Stimulated activated CD4-positive, alpha-beta T cell treated with anti-CD3 and anti-CD28 coated beads, Interleukin-12 subunit alpha, Interleukin-12 subunit beta, amount 100 ng/mL, for 48 hours (primary cell): ENCODE measurements around the gene SERPIND1.
"Not testable (repeated sequence)": the region's sequence is repeated elsewhere in the genome, so short reads cannot be mapped to it uniquely, and the experiment has no call there.

Experiments used
- DNase-seq, 3 donors: peaks; one replicate each; pipeline ENCODE4 v3.0.0-alpha.2; 2020; ENCODE audit warnings: low read depth in 2 of 3, low spot score in 1 of 3

Gene SERPIND1

DNA sequence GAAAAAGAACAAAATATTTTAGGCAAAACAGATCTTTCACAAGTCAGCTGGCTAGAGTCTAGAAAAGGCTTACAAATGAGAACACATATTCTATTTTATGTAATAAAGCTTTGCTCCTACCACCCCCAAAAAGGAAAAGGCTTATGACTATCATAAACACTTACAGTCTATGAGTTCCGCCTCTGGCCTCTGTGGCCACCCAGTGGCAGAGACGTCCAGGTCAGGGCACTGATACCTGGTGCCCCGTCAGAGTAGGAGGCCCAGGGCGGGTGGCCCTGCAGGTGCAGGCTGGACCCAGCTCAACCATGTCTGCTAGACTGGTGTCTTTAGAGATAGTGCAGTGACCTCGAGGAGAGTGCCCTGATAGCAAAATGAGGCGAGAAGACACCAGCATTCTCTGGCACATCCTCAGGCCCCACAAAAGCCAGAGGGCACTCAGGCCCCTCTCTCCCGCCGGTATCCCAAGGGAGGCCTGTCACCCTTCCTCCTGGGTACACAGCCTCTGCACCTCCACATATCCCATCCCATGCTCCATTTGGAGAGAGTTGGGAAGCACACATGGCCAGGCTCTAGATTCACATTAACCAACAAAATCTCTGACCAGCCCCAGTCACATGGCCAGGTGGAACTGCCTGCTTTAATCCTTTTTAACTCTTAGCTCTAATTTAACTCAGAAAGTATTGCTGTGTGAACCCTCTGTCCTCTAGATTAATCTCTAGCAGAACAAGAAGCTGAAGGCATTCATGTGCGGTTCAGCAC lies 27.3 kb upstream of the SERPIND1 start:
- no peak for DNase-seq

DNA sequence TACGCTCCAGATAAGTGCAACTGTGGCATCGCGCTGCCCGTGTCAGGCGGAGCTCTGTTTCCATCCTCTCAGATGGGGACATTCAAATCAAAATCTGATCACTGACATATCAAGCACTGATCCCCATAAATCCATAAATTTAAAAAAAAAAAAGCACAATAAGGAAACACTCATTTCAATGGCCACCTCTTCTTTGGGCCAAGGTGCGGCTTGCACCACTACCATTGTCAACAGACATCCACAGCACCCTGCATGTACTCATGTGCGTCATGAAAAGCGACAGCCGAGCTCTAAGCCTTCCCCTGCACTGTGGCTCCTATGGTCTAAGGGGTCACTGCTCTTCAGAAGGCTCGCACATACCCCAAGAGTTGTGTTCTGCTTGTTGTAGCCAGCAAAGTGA lies 26.7 kb upstream of the SERPIND1 start:
- DNase-seq, result no peak

DNA sequence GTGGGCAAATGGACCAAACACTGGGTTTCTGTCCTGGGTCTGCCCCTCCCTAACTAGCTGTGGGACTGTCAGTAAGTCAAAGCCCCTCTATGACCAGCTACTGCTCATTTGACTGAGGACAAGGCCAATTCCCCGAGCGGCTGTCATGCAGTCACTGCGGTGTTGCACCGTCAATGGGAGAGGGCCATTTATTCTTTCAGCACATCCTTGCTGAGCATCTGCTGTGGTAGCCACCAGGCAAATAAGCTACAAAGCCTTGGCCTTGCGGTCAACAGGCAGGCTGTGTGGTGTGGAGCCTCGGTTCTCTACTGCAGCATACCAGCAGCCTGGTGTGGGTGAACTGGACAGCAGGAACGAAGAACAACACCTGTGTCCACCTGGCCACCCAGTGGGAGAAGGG lies 25.8 kb upstream of the SERPIND1 start:
- no peak for DNase-seq

DNA sequence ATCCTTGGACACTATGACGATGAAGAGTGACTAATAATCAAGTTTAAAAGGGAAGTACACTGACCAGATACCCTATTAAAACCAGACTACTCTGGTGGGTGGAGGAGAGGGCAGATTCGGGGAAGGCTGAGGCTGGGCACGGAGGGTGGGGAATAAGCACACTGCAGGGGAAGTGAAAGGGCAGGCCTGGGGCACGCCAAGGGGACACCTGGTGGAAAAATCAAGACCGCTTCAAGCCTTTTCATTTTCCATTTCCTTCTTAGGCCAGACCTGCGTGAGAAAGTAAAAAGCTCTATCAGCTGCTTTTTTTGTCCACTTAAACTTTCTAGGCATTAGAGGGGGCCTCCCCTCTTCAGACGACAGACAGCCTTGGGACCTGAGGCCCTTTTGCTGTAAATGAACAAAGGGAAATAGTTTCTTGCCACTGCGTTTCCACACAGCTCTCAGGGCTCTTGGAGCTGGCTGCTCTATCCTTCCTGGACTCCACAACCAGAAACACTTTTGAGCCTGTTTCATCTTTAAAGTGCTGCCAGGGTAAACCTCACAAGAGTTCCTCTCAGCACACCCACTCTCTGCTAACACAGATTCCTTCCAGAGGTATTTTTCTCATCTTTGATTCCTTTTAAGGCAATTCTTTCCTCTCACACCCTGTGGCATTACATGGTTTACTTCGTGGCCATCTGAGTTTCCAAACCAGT lies 25.0 kb upstream of the SERPIND1 start:
- no peak for DNase-seq

DNA sequence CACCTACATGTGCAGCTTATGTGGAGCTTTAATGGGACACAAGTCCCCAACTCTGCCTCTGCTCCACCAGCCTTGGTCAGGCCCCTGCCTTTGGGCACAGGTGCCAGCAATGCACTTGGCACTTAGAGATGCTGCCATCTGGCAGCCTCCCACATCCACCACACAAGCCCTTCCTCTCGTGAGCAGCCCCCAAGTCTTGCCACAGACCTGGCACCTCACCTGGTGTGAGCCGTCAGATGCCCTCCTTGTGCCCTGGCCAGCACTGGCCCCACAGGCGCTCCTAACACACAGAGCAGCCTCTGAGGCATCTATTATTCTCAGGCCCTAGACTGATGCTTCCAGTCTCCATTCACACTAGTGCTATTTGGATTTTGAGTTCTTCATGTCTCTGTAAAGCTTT lies 24.5 kb upstream of the SERPIND1 start:
- DNase-seq, result no peak

DNA sequence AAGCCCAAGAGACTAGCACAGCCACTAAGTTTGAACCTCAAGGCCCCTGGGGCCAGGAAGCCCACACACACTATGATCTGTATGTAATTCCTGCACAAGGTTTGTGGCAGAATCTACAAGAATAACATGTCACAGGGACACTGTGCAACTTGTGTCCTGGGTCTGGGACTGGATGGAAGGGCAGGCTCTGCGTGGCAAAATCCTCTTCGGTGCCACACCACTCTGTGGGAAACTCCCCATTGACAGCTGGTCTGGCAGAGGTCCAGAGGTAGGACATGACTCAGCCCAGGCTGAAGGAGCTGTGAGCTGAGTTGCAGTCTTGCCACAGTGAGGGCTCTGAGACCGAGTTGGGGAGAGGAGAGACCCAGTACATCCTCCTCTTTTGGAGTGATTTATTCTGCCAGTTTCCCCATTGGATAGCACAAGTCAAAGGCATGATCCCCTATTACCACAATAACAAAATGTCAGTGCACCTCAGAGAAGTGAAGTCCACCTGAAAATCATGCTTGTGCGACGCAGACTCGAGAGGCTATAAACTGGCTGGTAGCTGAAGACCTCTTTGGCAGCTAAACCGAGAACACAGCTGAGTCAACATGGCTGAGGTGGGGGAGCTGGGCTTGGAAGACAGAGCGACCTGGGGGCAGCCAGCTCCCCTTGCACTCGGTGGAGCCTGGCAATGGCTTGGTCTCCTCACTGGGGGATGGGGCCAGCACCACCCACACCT lies 23.3 kb upstream of the SERPIND1 start:
- DNase-seq, result peak; percentile 8 to 15 (median 12)

DNA sequence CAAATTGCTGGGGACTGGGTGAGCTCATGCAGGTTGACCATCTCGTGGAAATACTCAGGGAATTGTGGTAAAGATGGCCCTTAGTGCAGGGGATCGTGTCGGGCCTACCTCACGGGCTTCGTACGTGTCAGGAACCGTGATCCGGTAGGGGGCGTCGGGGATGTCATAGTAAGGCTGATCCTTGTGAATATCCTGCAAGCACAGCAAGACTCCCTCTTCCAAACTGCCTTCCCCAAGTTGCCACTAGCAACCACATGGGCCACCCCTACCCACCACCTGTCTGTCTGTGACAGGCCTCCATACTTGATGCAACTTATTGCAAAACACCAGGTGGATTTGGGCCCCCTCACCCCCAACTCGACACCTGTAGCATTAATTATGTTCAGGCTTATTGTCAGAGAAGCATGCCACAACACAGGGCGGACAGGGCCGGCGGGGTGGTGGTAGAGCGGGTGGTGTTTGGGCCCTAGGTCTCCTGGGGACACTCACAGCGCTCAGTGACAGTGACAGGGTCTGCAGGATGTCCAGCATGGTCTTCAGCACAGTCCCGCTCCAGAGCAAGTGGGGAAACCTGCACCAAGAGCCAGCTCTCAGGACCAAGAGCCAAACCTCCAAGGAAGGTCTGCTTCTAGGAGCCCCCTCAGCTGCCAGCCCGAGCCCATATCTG lies 22.6 kb upstream of the SERPIND1 start:
- DNase-seq, result no peak

DNA sequence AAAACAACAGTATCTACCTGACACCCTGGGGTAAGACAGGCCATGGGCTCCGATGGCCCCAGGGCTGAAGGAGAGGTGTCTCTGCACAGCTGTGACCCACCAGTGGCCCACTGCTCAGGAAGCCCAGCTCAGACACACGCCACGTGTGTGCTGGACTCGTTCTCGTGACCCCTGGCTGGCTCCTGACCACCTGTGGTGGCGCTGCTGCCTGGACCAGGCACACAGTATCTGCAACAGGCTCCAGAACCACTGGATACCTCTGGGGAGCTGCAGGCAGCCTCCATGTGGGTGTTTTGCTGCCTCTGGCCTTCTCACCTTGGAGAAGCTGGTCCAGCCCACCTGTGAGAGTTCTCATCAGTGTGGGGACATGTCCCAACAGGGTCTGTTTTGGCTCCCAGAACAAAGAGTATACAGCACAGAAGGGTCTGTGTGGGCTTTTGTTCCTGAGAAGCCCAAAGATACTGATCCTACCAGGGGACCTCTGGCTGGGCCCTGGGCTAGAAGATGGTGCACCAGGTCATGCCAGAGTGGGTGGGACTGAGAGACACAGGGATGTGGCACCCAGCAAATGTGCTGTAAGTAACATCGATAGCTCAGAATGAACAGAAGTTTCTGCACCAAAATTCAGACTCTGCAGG lies 21.7 kb upstream of the SERPIND1 start:
- no peak for DNase-seq

DNA sequence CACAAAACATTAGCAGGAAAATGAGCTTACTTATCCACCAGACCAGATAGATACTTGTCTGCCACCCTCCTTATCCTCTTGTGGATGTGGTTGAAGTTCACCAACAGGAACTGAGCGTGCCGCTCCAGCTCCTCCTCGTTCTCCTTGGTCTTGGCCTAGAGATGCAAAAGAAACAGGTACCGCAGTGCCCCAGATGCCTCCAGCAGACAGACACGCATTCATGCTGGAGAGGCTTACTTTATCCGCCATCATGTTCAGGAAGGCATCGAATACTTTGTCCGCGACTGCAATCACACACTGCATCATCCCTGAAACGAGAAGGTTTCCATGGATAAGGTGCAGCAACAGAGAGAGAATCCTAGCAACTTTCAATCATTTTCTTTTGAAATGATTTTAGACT lies 21.0 kb upstream of the SERPIND1 start:
- DNase-seq, result no peak

DNA sequence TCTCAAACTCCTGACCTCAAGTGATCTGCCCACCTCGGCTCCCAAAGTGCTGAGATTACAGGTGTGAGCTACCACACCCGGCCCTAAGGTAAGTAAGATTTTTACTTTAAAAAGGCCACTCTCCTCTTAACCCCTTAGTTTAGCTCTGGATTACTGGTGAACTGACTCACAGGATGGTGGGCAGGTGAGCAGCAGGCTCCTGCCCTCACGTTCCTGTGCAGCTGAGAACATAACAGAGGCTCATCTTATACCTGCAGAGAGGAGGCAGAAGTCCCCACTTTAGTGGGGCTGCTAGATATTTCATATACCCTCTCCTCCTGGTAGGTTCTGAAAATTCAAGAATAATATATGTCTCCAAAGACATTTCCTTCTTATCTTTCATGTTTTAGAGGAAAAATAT lies 17.1 kb upstream of the SERPIND1 start:
- no peak for DNase-seq

DNA sequence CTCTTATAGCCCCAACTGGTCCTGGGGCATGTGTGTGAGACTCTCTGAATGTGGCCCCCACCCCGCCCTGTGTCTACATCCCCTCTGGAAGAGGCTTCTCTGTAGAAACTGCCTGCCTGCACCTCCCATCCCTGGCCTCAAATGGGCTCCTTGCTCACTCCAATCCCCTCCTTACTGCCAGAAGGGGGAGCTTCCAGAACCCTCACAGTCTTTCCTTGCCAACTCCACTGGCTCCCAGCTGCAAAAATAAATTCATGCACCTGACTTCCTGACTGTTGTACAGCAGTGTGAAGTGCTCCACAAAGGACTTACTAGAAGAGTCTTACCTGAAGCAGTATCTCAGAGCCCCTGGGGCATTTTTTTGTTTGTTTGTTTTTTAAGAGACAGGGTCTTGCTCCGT lies 15.2 kb upstream of the SERPIND1 start:
- no peak for DNase-seq

DNA sequence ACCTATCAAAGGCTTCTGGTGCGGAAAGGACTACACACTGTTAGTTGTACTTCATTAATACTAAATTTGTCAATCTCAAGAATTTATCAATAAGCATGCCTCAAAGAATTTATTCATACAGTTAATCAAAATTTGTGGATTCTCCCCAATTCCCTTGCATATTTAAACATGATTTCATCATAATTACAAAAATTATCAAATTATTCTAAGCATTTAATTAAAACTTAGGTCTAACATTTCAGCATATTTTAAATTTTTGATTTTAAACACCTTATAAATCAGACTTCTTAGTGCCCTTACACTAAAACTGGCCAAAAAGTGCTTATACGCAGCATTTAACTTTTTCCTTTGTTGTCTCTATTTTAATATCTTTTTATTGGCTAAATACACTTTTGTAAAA lies 13.8 kb upstream of the SERPIND1 start:
- DNase-seq, result no peak

DNA sequence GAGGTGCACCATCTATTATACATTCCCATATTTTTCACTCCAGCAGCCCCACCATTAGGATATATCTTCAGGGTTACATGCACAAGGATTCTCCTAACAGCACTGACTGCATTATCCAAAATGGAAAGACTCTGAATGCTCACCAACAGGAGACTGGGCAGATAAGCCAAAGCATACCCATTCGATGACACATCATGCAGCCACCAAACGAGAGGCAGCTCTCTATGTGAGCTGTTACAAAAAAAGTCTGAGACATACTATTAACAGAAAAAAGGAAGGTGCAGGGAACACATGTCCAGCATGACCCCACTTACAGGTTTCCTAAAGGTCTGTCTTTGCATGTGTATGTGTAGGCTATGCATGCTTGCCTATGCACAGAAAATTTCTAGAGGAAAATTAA lies 12.4 kb upstream of the SERPIND1 start:
- no peak for DNase-seq

DNA sequence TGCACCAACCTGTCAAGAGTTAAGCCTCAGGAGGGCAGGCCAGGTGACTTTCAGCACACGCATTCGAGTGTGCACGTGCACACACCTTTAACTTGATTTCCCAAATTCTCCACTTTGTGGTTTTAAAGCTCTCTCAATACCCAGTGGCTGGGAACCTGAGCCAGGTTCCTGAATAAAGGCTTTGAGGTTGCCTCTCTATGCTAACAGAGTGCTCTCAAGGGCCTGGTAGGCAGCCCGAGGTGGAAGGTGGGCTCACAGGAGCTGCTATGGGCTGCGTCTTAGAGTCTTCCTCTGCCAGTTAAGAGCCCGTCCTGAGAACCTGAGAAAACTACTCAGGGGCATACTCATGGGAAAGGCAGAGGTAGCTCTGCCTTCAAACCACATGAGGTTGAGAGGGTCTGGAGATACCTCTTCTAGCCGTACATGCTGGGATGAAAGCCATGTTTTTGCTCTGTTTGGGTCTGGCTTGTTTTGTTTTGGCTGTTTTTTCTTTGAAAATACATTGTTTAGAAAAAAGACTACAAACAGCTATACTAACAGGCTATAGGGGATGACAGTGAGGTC lies 11.6 kb upstream of the SERPIND1 start:
- no peak for DNase-seq

DNA sequence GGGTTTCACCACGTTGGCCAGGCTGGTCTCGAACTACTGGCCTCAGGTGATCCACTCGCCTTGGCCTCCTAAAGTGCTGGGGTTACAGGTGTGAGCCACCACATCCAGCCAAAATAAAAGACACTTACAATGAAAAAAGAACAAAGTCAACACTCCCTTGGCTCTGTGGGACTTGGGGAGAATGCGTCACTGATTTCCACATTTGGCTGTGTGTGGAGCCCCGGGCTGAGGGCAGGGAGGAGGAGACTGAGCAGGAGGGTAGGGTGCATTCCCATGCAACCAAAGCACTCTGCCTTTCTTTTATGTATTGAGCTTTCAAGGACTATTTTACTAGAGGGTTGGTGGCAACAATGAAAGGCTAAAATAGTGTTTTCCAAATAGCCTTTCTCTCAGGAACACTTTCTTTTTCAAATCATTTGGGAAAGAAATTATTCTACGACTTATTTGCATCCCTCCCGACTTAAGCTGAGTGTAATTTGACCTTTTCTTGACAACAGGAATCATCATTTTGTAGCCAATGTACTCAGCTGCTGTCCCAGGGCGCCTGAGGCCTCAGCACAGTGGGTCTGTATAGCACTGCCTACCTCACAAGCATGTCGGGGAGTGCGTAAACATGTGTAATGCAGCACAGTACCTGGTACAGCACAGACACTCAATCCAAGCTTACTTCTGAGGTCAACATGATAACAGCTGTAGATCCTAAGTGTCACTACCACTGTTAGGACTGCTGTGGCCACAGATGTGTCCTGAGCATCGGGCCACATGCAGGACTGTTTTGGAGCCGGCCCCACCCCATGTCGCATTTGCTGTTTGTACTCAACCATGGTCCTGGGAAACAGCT lies 10.1 kb upstream of the SERPIND1 start:
- DNase-seq, result no peak

DNA sequence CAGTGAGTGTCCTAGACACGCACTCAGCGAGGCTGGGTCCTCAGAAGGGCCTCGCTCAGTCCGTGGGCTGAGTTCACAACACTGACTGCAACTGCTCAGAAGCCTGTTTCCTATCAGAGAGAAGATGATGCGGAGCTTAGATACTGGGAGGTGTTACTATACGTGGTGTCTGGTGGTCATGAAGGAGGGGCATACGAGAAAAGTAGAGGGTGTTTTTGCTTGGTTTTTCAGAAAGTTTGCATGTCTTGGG lies 9.5 kb upstream of the SERPIND1 start:
- DNase-seq, result no peak

DNA sequence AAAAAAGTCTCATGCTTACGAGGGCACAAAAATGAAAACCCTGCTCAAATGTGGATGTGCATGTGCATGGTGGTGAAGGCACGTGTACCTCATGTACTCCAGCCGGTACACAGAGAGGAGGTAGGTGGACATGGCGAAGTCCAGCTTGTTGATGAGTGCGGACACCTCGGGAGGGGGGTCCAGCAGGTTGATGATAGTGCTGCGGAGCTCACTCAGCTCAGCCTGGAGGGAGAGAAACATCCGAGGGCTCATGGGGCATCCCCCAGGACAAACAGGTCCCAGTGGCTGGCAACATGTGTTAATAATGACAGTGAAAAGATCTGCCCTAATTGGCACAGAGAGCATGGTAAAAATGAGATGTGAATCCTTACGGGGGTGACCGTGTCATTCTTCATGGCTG lies 9.2 kb upstream of the SERPIND1 start:
- no peak for DNase-seq

DNA sequence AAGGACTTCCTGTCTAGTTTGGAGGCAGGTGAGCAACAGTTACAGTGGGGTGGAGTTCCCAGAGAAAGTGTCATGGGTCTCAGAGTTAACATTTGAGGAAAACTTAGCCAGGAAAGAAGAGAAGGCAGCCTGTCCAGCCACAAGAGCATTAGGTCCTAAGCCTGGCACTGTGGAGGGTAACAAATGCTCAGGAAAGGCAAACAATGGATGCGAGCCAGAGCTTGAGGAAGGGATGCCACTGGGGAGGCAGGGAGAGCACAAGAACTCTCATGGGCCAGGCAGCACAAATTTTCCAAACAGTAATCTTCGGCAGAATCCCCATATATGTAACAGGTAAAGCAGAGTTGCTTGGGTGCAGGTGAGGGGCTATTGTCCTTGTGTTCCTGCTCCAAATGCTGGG lies 8.0 kb upstream of the SERPIND1 start:
- no peak for DNase-seq

DNA sequence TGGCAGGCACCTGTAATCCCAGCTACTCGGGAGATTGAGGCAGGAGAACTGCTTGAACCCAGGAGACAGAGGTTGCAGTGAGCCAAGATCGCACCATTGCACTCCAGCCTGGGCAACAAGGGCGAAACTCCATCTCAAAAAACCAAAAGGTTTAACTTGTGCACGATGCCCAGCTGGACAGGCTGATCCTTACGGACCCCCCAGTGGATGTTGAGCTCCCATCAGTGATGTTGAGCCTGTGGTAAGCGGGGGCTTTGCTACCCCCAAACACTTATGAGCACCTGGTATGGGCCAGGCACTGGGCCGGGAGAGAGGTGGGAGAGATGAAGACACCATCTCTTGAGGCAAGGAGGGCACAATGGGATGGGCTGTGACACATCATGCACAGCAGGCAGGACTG lies 7.4 kb upstream of the SERPIND1 start:
- no peak for DNase-seq

DNA sequence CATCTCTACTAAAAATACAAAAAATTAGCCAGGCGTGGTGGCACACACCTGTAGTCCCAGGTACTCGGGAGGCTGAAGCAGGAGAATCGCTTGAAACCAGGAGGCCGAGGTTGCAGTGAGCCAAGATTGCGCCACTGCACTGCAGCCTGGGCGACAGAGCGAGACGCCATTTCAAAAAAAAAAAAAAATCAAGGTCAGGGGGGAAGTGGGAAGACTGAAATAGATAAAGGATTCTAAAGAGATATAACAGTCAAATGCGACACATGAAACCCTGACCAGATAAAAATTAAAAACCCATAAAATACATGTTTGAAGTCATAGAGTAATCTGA lies 4.5 kb upstream of the SERPIND1 start:
- DNase-seq, result not testable (repeated sequence)
